HepG2 (cell line): ENCODE data around the gene CDC42BPG. TPM values are rescaled to one million over a fixed set of nuclear protein-coding genes. Genes with fewer than 3 reads are reported as not detected.

Experiments used
- ATAC-seq: fragments of 200-7000 bp; cut with Tn5 transposase; 3 replicates; pipeline ENCODE4 v1.9.1; 2020; ENCODE audit warnings: mild to moderate bottlenecking, moderate library complexity
- BruUV-seq: library from RNA; stranded (reverse); fragments of 400-500 nt; replicated peaks from 2 replicates; lab custom pipeline; 2021; lab: Mats Ljungman, UMichigan
- CTCF ChIA-PET: fragments of 300-600 bp; formaldehyde crosslinking; extraction: SDS; loops from one replicate; lab custom pipeline; 2021; ENCODE audit warnings: low total read pairs, inconsistent platforms, low intra/inter-chr PET ratio; lab: Yijun Ruan, JAX
- POLR2A ChIA-PET: fragments of 350-600 bp; sonication (Branson Sonifier 250); formaldehyde crosslinking; loops from one replicate; lab custom pipeline; 2020; ENCODE audit warnings: antibody characterized with exemption, inconsistent platforms; lab: Yijun Ruan, JAX
- DNase-seq: peaks from one replicate; pipeline ENCODE4 v3.0.0-alpha.2; 2015; ENCODE audit warnings: low spot score
- FAIRE-seq: peaks from 3 replicates; lab custom pipeline; 2011; peaks lifted over from hg19 to GRCh38; lab: Jason Lieb, UNC
- H2AFZ ChIP-seq: one replicate; pipeline ENCODE4 v1.6.1; 2011; ENCODE audit warnings: low read length, inconsistent platforms
- H3K27ac ChIP-seq: fragments of 300-600 bp; 3 replicates; pipeline ENCODE4 v1.8.0; 2011; ENCODE audit warnings: mixed run types, mild to moderate bottlenecking, mixed read lengths, low read length, inconsistent platforms; ENCODE audit not compliant: insufficient read depth; ENCODE audit errors: extremely low read length
- H3K27me3 ChIP-seq, 2 experiments: fragments of 200-600 bp in 1 of 2; 2 replicates in 1 of 2; 3 replicates in 1 of 2; pipeline versions ENCODE4 v1.6.0 to v1.8.0; 2011; ENCODE audit warnings: low read length in 2 of 2, mild to moderate bottlenecking in 2 of 2, moderate library complexity in 2 of 2, inconsistent platforms in 1 of 2; ENCODE audit not compliant: insufficient read depth in 2 of 2, control insufficient read depth in 1 of 2
- H3K36me3 ChIP-seq, 2 experiments: fragments of 200-600 bp in 1 of 2; replicated peaks in 1 of 2; 2 replicates in 1 of 2; 3 replicates in 1 of 2; pipeline versions ENCODE4 v1.5.1 to v1.8.0; 2011; ENCODE audit warnings: low read length in 2 of 2, inconsistent platforms in 1 of 2; ENCODE audit not compliant: insufficient read depth in 2 of 2, control insufficient read depth in 1 of 2
- H3K4me1 ChIP-seq: 2 replicates; pipeline ENCODE4 v1.5.1; 2012; ENCODE audit warnings: low read length, inconsistent platforms; ENCODE audit not compliant: insufficient read depth
- H3K4me2 ChIP-seq: 2 replicates; pipeline ENCODE4 v1.6.0; 2011; ENCODE audit warnings: low read depth, low read length, inconsistent platforms
- H3K4me3 ChIP-seq, 3 experiments: fragments of 200-600 bp in 1 of 3; sonication (generic), shearing (Covaris generic) in 1 of 3; replicated peaks in 1 of 3; 2 replicates each; pipeline ENCODE4 v1.5.1; 2011 to 2016; ENCODE audit warnings: low read length in 3 of 3, inconsistent platforms in 2 of 3, low read depth in 2 of 3, mild to moderate bottlenecking in 2 of 3, control low read depth in 1 of 3, mixed read lengths in 1 of 3; ENCODE audit not compliant: insufficient read depth in 1 of 3
- H3K79me2 ChIP-seq: one replicate; pipeline ENCODE4 v1.6.1; 2011; ENCODE audit warnings: low read length, inconsistent platforms; ENCODE audit not compliant: insufficient read depth
- H3K9ac ChIP-seq: 2 replicates; pipeline ENCODE4 v1.6.0; 2011; ENCODE audit warnings: mild to moderate bottlenecking, low read depth, low read length, inconsistent platforms; ENCODE audit not compliant: insufficient read depth
- H3K9me3 ChIP-seq: 2 replicates; pipeline ENCODE4 v1.5.1; 2012; ENCODE audit warnings: mild to moderate bottlenecking, low read length
- H4K20me1 ChIP-seq: 2 replicates; pipeline ENCODE4 v1.6.0; 2011; ENCODE audit warnings: inconsistent platforms, mild to moderate bottlenecking, low read length, moderate library complexity; ENCODE audit not compliant: insufficient read depth
- HNRNPL ChIP-seq: fragments of 200-400 bp; formaldehyde crosslinking; IDR thresholded peaks from 2 replicates; pipeline ENCODE4 v1.6.1; 2017; ENCODE audit warnings: mild to moderate bottlenecking, low read depth, low read length
- MTA1 ChIP-seq: sonication (generic); formaldehyde crosslinking; IDR thresholded peaks from 2 replicates; pipeline ENCODE4 v1.4.0; 2020; ENCODE audit warnings: missing genetic modification reagents, mild to moderate bottlenecking, borderline replicate concordance
- NCOA2 ChIP-seq: sonication (generic); formaldehyde crosslinking; IDR thresholded peaks from 2 replicates; pipeline ENCODE4 v1.8.0; 2022; ENCODE audit warnings: inconsistent platforms
- ZBTB4 ChIP-seq: sonication (generic); formaldehyde crosslinking; IDR thresholded peaks from 2 replicates; pipeline ENCODE4 v1.4.0; 2020; ENCODE audit warnings: missing genetic modification reagents, mild to moderate bottlenecking, borderline replicate concordance
- ZFAT ChIP-seq: sonication (generic); formaldehyde crosslinking; conservative IDR thresholded peaks from 2 replicates; pipeline ENCODE4 v1.8.1; 2023; ENCODE audit warnings: missing genetic modification reagents, inconsistent platforms
- ZNF354B ChIP-seq: sonication (generic); formaldehyde crosslinking; IDR thresholded peaks from 2 replicates; pipeline ENCODE4 v1.8.0; 2022; ENCODE audit warnings: mild to moderate bottlenecking, missing genetic modification reagents
- ZNF792 ChIP-seq: IDR thresholded peaks from 2 replicates; pipeline ENCODE4 v1.6.1; 2016
- WGBS: methylation state at CpG from one replicate; pipeline ENCODE4 v1.1.6; 2017; ENCODE audit warnings: low lambda C conversion rate; 5-methylcytosine and 5-hydroxymethylcytosine counted together
- in situ Hi-C: cut with HindIII; loops from 2 replicates; pipeline ENCODE4 v1.10.0; 2017; ENCODE audit warnings: low pct_unique_long_range_greater_than_20kb; ENCODE audit not compliant: extremely low pct_ligation_motif_present
- intact Hi-C: fragments of 100-400 bp; cut with micrococcal nuclease; formaldehyde crosslinking; loops from one replicate; pipeline ENCODE4 v1.10.0; 2022; ENCODE audit not compliant: unreplicated experiment
- polyA plus RNA-seq, 8 experiments: library from polyadenylated mRNA; depleted of rRNA in 3 of 8; stranded (reverse) in 7 of 8; unstranded in 1 of 8; fragments of >200 nt; fragmentation: Illumina TruSeq in 4 of 8; extraction: Trizol in 4 of 8; gene quantifications; 2 replicates each; pipeline versions ENCODE4 v1.2.1 to v1.2.3, GENCODE V29; 2011 to 2016; ENCODE audit warnings: low read depth in 4 of 8, missing spikeins in 1 of 8, mixed read lengths in 1 of 8; ENCODE audit not compliant: insufficient read depth in 1 of 8
- total RNA-seq, 5 experiments: library from RNA; depleted of rRNA; stranded (reverse); fragments of >200 nt; fragmentation: Illumina TruSeq; extraction: Trizol; gene quantifications; 2 replicates each; pipeline ENCODE4 v1.2.3, GENCODE V29; 2016; ENCODE audit warnings: low read depth in 1 of 5

The CDC42BPG gene
- total and polyA plus RNA-seq, 2 of the 13 experiments (the other 11 are each of a cell fraction or from before 2014, with no cell fraction given), result 0.55 to 1.4 TPM

DNA sequence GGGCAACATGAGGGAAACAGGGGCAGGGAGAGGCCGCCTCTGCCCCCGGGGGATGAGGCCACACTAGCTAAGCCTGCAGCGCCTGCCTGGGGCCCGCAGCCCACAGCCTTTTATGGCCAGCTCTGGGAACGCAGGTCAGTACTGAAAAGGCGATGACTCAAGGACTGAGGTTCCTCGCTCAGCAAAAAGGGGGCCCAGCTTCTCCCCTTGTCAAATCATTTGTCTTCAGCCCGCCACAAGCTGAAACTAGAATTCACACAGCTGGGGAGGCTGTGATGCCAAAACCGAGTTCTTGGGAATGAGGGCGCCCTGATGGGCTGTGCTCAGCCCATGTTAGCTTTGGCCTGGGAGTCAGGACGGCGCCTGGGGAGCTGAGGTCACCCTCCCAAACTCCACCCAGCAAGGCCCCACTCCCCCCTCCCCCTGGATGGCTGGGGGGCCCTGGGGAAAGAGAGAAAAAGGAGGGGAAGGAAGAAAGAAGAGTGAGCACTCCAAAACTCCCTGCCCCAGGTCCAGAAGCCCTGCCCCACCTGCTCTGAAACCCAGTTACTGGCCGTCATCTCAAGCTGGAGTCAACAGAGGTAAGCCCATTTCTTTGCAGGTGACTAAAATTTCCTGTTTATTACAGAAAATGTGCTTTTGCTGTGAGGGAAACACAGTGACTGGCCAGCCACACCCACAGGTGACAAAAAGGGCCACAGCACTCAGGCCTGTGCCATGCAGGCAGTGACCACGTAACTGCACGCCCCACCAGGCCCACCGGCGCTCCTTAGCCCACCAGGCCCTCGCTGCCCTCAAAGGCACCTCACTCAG is 20.2 kb upstream of the CDC42BPG start:
- ATAC-seq, result no peak
- CTCF ChIA-PET, result no interaction called here
- Histone ChIP-seq H4K20me1 (no peaks in the 10 kb centered on the region), H2AFZ (no peak overlapping the region)
- no peak for FAIRE-seq
- TF ChIP-seq HNRNPL (0 out of 2 replicates have a peak, but pooled peaks have one; percentile 14), ZNF354B (no peak)
- TF ChIP-seq, all 625 proteins: peak for 1
- no TSS peak for BruUV-seq
- no peaks in the 10 kb centered on the region for H3K27me3 ChIP-seq
- intact Hi-C loops, result no loop called here
- no peak overlapping the region for H3K4me2 ChIP-seq
- DNase-seq, result no peak
- WGBS, result 92% methylated on average over 10 of the region's 18 CpGs
- in situ Hi-C loops, result no loop called here
- POLR2A ChIA-PET, result interaction anchor here (1.3 to 1.7 kb wide), 5 partner anchors 8 to 28 kb away, joined by 3 to 9 read pairs (median 3); no protein-coding TSS in a partner anchor
- peaks cover 44% of the 10 kb centered on the region for H3K79me2 ChIP-seq
- H3K27ac ChIP-seq, result no peak overlapping the region
- H3K9ac ChIP-seq, result no peak overlapping the region
- H3K4me1 ChIP-seq, result peaks cover 43% of the 10 kb centered on the region
- peaks cover 2 to 22% of the 10 kb centered on the region in 2 experiments; a peak in 3 of 5 replicates for H3K36me3 ChIP-seq
- no peaks in the 10 kb centered on the region for H3K9me3 ChIP-seq
- no peak overlapping the region for H3K4me3 ChIP-seq

DNA sequence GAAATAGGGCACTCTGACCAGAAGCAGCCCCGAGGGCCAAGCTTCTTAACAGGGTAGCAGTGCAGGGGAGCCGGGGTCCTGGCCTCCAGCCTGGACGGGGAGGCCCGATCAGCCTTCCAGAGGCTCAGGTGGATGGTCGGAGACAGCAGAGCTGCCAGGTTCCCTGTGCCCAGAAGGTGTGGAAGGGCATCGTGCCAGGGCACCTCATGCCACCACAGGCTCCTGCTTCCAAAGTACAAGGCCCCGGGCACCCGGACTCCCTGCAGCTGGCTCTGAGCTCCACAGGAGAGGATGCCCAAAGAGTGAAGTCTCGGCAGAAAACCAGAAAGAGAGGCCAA is 19.7 kb upstream of the CDC42BPG start:
- no peak overlapping the region for H2AFZ ChIP-seq
- no peak overlapping the region for H3K27ac ChIP-seq
- ChIA-PET CTCF (no interaction called here), POLR2A (interaction anchor here (1.3 to 1.7 kb wide), 5 partner anchors 9 to 29 kb away, joined by 3 to 9 read pairs (median 3); no protein-coding TSS in a partner anchor)
- H3K9me3 ChIP-seq, result no peaks in the 10 kb centered on the region
- no peaks in the 10 kb centered on the region for H4K20me1 ChIP-seq
- BruUV-seq, result no TSS peak
- no peak for FAIRE-seq
- H3K4me3 ChIP-seq, result no peak overlapping the region
- no peak for DNase-seq
- peaks cover 38% of the 10 kb centered on the region for H3K4me1 ChIP-seq
- peaks cover 6 to 28% of the 10 kb centered on the region in 2 experiments; a peak in 4 of 5 replicates for H3K36me3 ChIP-seq
- no peak for ATAC-seq
- WGBS, result 90% methylated on average over 7 of the region's 9 CpGs
- TF ChIP-seq NCOA2 (CRISPR knock-in tag) (no peak), MTA1 (CRISPR knock-in tag) (no peak), HNRNPL (peak; percentile 81; the same call in 1 of the 2 replicates), ZBTB4 (CRISPR knock-in tag) (no peak), ZNF792 (CRISPR knock-in tag) (no peak), ZFAT (CRISPR knock-in tag) (no peak)
- in situ Hi-C loops (no loop called here), intact Hi-C loops (no loop called here)
- no peak overlapping the region for H3K4me2 ChIP-seq
- H3K27me3 ChIP-seq, result no peaks in the 10 kb centered on the region
- peaks cover 39% of the 10 kb centered on the region for H3K79me2 ChIP-seq
- H3K9ac ChIP-seq, result no peak overlapping the region
